SKM-1 treated with dmso at 0.1 percent for 144 hours (cell line): ENCODE data around the gene PLCH2.

Experiments
- DNase-seq: peaks from one replicate; lab custom pipeline; 2025; ENCODE audit not compliant: unreplicated experiment; lab: John Stamatoyannopoulos, UW

PLCH2 gene

GRCh38 chr1:2498648-2499047, 22.6 kb downstream of the PLCH2 start:
- DNase-seq = no peak

GRCh38 chr1:2499260-2499659, 23.2 kb downstream of the PLCH2 start:
- no peak for DNase-seq

- no peak for DNase-seq
Measured at GRCh38 chr1:2499986-2500596, 24.0 kb downstream of the PLCH2 start.

- no peak for DNase-seq
Measured at GRCh38 chr1:2501041-2501819, 25.1 kb downstream of the PLCH2 start.

- DNase-seq = no peak
Measured at GRCh38 chr1:2501820-2502119, 25.7 kb downstream of the PLCH2 start.

- DNase-seq = no peak
Measured at GRCh38 chr1:2502210-2502609, 26.1 kb downstream of the PLCH2 start.

GRCh38 chr1:2502661-2503553, 26.8 kb downstream of the PLCH2 start:
- no peak for DNase-seq

GRCh38 chr1:2503554-2504224, 27.6 kb downstream of the PLCH2 start:
- DNase-seq = no peak

GRCh38 chr1:2504225-2504948, 28.3 kb downstream of the PLCH2 start:
- no peak for DNase-seq

- no peak for DNase-seq
Measured at GRCh38 chr1:2504949-2505272, 28.8 kb downstream of the PLCH2 start.

- DNase-seq = no peak
Measured at GRCh38 chr1:2505461-2505994, 29.4 kb downstream of the PLCH2 start.

- no peak for DNase-seq
Measured at GRCh38 chr1:2506007-2506860, 30.1 kb downstream of the PLCH2 start.

GRCh38 chr1:2506901-2507565, 30.9 kb downstream of the PLCH2 start:
- no peak for DNase-seq

GRCh38 chr1:2507744-2508155, 31.7 kb downstream of the PLCH2 start:
- no peak for DNase-seq

- DNase-seq = no peak
Measured at GRCh38 chr1:2508180-2508579, 32.1 kb downstream of the PLCH2 start.

GRCh38 chr1:2508751-2509150, 32.7 kb downstream of the PLCH2 start:
- DNase-seq = no peak

GRCh38 chr1:2509589-2509988, 33.5 kb downstream of the PLCH2 start:
- no peak for DNase-seq

GRCh38 chr1:2510366-2511155, 34.5 kb downstream of the PLCH2 start:
- DNase-seq = no peak
